PFSK-1 (cell line): ENCODE measurements around the gene NUP58.

Experiments used
- FOXP2 ChIP-seq: optimal IDR thresholded peaks from 2 replicates; pipeline ENCODE3; 2011; ENCODE audit warnings: borderline replicate concordance, control low read depth, inconsistent platforms; ENCODE audit not compliant: insufficient read depth; ENCODE audit errors: extremely low read length, extremely low read depth
- POLR2AphosphoS5 ChIP-seq: IDR thresholded peaks from 2 replicates; pipeline ENCODE4 v1.6.1; 2012; ENCODE audit warnings: low read depth, mild to moderate bottlenecking, control low read depth, low read length, moderate library complexity
- SIN3A ChIP-seq: IDR thresholded peaks from 2 replicates; pipeline ENCODE4 v1.6.1; 2012; ENCODE audit warnings: mild to moderate bottlenecking, low read length, moderate library complexity, borderline replicate concordance; ENCODE audit not compliant: insufficient read depth
- TAF1 ChIP-seq: IDR thresholded peaks from 2 replicates; pipeline ENCODE4 v1.6.1; 2012; ENCODE audit warnings: low read length, control low read depth, borderline replicate concordance; ENCODE audit not compliant: insufficient read depth
- TF ChIP-seq, protein P1 (sequence below), 2 experiments: IDR thresholded peaks; 2 replicates each; pipeline versions ENCODE4 v1.6.1 to v1.8.0; 2011 to 2012; ENCODE audit warnings: low read depth in 2 of 2, low read length in 2 of 2, control low read depth in 1 of 2, inconsistent platforms in 1 of 2, mild to moderate bottlenecking in 1 of 2, moderate library complexity in 1 of 2; ENCODE audit not compliant: insufficient read depth in 1 of 2

Gene NUP58

DNA sequence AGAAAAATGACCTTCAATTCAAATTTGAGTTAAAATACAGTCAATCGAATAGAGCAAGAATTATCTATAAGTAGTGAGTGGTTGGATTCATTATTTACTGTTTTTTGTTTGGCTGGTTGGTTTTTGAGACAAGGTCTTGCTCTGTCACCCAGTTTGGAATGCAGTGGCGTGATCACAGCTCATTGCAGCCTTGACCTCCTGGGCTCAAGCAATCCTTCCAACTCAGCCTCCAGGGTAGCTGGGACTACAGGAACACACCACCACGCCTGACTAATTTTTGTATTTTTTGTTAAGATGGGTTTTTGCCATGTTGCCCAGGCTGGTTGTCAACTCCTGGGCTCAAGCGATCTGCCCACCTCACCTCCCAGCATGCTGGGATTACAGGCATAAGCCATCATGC, 39.2 kb upstream of the NUP58 start:
- TF ChIP-seq TAF1 (no peak), POLR2AphosphoS5 (no peak), FOXP2 (no peak), SIN3A (no peak)
- TF ChIP-seq, protein P1, sequence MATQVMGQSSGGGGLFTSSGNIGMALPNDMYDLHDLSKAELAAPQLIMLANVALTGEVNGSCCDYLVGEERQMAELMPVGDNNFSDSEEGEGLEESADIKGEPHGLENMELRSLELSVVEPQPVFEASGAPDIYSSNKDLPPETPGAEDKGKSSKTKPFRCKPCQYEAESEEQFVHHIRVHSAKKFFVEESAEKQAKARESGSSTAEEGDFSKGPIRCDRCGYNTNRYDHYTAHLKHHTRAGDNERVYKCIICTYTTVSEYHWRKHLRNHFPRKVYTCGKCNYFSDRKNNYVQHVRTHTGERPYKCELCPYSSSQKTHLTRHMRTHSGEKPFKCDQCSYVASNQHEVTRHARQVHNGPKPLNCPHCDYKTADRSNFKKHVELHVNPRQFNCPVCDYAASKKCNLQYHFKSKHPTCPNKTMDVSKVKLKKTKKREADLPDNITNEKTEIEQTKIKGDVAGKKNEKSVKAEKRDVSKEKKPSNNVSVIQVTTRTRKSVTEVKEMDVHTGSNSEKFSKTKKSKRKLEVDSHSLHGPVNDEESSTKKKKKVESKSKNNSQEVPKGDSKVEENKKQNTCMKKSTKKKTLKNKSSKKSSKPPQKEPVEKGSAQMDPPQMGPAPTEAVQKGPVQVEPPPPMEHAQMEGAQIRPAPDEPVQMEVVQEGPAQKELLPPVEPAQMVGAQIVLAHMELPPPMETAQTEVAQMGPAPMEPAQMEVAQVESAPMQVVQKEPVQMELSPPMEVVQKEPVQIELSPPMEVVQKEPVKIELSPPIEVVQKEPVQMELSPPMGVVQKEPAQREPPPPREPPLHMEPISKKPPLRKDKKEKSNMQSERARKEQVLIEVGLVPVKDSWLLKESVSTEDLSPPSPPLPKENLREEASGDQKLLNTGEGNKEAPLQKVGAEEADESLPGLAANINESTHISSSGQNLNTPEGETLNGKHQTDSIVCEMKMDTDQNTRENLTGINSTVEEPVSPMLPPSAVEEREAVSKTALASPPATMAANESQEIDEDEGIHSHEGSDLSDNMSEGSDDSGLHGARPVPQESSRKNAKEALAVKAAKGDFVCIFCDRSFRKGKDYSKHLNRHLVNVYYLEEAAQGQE (IDR thresholded peaks at IDR 0.05; ENCODE audit: insufficient read depth in 1 of 2, low read depth in 2 of 2, low read length in 2 of 2), result no peak

DNA sequence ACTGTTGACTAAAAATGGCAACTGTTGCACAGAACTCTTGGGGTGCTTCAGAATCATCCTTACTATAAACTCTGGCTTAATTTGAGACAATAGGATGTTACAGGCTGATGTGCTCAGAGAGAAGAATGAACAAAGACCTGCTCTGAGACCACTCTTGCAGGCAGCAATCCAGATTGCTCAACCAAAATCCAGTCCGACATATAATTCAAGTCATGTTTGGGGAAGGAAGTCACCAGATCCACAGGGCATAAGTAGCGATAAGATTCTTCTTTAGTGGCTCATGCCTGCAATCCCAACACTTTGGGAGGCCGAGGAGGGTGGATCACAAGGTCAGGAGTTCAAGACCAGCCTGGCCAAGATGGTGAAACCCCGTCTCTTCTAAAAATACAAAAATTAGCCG, 34.7 kb upstream of the NUP58 start:
- TF ChIP-seq TAF1, result no peak

DNA sequence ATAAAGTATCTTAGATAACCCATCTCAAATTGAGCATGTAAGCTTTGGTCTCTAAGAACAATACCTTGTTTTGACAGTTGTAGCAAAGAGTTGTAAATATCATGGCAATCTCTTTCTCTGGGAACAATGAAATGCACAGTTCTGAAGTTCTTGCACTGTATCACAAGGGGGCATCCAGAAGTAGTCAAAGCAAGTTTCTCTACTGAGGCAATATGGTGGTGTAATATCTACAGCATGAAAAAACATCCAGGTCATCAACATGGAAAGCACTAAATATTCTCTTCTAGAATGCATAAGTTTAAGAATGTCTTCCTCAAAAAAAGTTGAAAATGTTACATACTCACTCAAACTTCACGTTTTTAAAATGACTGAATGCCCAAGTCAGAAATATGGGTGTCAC, 33.7 kb upstream of the NUP58 start:
- TF ChIP-seq, protein P1 (IDR thresholded peaks at IDR 0.05; ENCODE audit: insufficient read depth in 1 of 2, low read depth in 2 of 2, low read length in 2 of 2), result no peak
- no peak for TF ChIP-seq FOXP2
- TF ChIP-seq SIN3A, result no peak
- no peak for TF ChIP-seq POLR2AphosphoS5
- no peak for TF ChIP-seq TAF1

DNA sequence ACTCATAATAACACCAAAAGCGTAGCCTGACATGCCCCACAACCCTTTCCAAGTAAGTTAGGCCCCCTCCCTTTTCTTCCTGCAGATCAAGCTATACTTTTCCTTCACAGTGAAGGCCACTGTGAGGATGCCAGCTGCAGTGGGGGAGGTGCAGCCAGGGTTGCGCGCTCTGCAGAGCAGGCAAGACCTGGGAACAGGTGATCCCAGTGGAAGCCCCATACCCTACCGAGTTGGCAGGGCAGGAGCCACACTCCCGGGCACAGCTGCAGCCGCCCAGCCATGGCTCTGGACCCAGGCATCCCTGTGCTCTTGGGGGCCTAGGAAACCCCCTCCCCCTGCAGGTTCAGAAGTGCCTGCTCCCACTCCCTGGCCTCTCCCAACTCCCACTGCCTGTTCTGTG, 32.9 kb upstream of the NUP58 start:
- TF ChIP-seq TAF1 (no peak), FOXP2 (no peak), SIN3A (no peak), POLR2AphosphoS5 (no peak)
- TF ChIP-seq, protein P1 (IDR thresholded peaks at IDR 0.05; ENCODE audit: insufficient read depth in 1 of 2, low read depth in 2 of 2, low read length in 2 of 2), result no peak

DNA sequence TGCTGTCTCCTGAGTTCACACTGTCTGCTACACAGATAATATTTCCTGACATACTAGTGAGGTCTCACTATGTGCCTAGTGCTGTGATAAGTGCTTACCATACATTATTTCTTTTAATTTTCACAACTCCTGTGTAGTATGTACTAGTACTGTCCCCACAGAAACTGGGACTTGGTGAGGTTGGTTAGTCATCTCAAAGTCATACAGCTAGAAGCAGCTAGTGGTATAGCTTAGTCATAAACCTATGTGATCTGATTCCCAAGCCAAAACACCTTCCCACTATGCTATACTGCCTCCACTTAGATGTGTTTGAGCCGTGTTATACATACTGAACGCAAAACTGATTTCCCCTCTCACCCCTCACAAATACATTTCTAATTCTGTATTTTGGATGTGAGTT, 24.7 kb upstream of the NUP58 start:
- TF ChIP-seq TAF1 (no peak), SIN3A (no peak), FOXP2 (no peak), POLR2AphosphoS5 (no peak)
- TF ChIP-seq, protein P1 (IDR thresholded peaks at IDR 0.05; ENCODE audit: insufficient read depth in 1 of 2, low read depth in 2 of 2, low read length in 2 of 2), result no peak
